Muscle of leg (tissue), 11 donors: Measurements from ENCODE around the gene LTBP2. TPM values are rescaled to one million over a fixed set of nuclear protein-coding genes. Genes with fewer than 3 reads are reported as not detected.

ENCODE experiments used
- DNase-seq: peaks from one replicate; pipeline ENCODE4 v3.0.0; 2013
- H3K27ac ChIP-seq: one replicate; pipeline ENCODE4 v1.5.1; 2013; ENCODE audit warnings: mild to moderate bottlenecking, low read length, control low read depth
- H3K27me3 ChIP-seq: one replicate; pipeline ENCODE4 v1.6.1; 2013; ENCODE audit warnings: low read length; ENCODE audit not compliant: control insufficient read depth, insufficient read depth
- H3K36me3 ChIP-seq: one replicate; pipeline ENCODE4 v1.6.1; 2013; ENCODE audit warnings: low read length; ENCODE audit not compliant: control insufficient read depth, insufficient read depth
- H3K4me1 ChIP-seq: one replicate; pipeline ENCODE4 v1.6.1; 2013; ENCODE audit warnings: low read length; ENCODE audit not compliant: control insufficient read depth, insufficient read depth
- H3K4me3 ChIP-seq: one replicate; pipeline ENCODE4 v1.5.1; 2013; ENCODE audit warnings: low read length, control low read depth
- H3K9me3 ChIP-seq: replicated peaks from 2 replicates; pipeline ENCODE4 v1.6.1; 2013; ENCODE audit warnings: low read depth, low read length; ENCODE audit not compliant: control insufficient read depth
- WGBS: methylation state at CpG from one replicate; pipeline ENCODE4 v1.1.5; 2013; ENCODE audit warnings: missing lambda C conversion rate; ENCODE audit not compliant: insufficient coverage; 5-methylcytosine and 5-hydroxymethylcytosine counted together
- polyA plus RNA-seq, 8 donors: library from polyadenylated mRNA; unstranded; fragments of 120-200 nt; gene quantifications; one replicate each; pipeline versions ENCODE4 v1.2.1 to v1.2.3, GENCODE V29; 2013; ENCODE audit warnings: inconsistent platforms in 1 of 8, low replicate concordance in 1 of 8; ENCODE audit not compliant: insufficient read length in 8 of 8, insufficient read depth in 1 of 8
- total RNA-seq: library from RNA; stranded (reverse); fragments of 120-200 nt; gene quantifications from one replicate; pipeline ENCODE4 v1.2.4, GENCODE V29; 2013

Gene LTBP2
- total and polyA plus RNA-seq, 9 donors, result 4.9 to 19.2 (median 10.4) TPM

GRCh38 chr14:74554742-74555362, 57.2 kb downstream of the LTBP2 start:
- no peak overlapping the region for H3K27ac ChIP-seq
- H3K4me1 ChIP-seq, result peaks cover 34% of the 10 kb centered on the region
- WGBS, result 77% methylated on average over 8 of the region's 8 CpGs
- no peak for DNase-seq
- no peaks in the 10 kb centered on the region for H3K27me3 ChIP-seq
- no peaks in the 10 kb centered on the region for H3K9me3 ChIP-seq
- H3K4me3 ChIP-seq, result no peak overlapping the region
- H3K36me3 ChIP-seq, result no peaks in the 10 kb centered on the region

DNA sequence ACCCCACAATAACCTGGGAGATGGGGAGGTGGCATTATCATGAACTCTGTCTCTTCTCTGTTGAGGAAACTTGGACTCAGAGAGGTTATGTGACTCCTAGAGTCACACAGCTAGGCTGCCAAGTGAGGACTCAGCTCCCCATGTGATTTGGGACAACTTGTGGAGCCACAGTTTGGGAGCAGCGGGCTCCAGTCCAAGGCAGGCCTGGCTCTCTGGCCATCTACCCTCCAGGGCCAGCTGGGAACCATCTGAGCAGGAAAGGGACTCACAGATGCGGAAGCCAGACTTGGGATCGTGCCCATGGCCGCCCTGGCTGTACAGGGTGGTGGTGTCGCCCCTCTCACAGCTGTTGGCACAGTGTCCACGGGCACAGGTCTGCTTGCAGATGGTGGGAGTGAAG, 59.4 kb downstream of the LTBP2 start:
- WGBS, result 71% methylated on average over 6 of the region's 6 CpGs
- no peaks in the 10 kb centered on the region for H3K36me3 ChIP-seq
- H3K27ac ChIP-seq, result peak overlapping the region; percentile 77
- H3K4me3 ChIP-seq, result no peak overlapping the region
- no peaks in the 10 kb centered on the region for H3K9me3 ChIP-seq
- DNase-seq, result peak; percentile 87
- peaks cover 40% of the 10 kb centered on the region for H3K4me1 ChIP-seq
- H3K27me3 ChIP-seq, result no peaks in the 10 kb centered on the region

GRCh38 chr14:74551431-74552371, 60.3 kb downstream of the LTBP2 start:
- H3K27ac ChIP-seq, result peak overlapping the region; percentile 77
- WGBS, result 38% methylated on average over 16 of the region's 21 CpGs
- DNase-seq, result peak; percentile 85
- peaks cover 8% of the 10 kb centered on the region for H3K27me3 ChIP-seq
- H3K9me3 ChIP-seq, result no peaks in the 10 kb centered on the region
- peaks cover 48% of the 10 kb centered on the region for H3K4me1 ChIP-seq
- H3K36me3 ChIP-seq, result no peaks in the 10 kb centered on the region
- no peak overlapping the region for H3K4me3 ChIP-seq

- H3K9me3 ChIP-seq, result no peaks in the 10 kb centered on the region
- 88% methylated on average over 5 of the region's 11 CpGs for WGBS
- peaks cover 55% of the 10 kb centered on the region for H3K4me1 ChIP-seq
Observed at GRCh38 chr14:74551001-74551400, 61.0 kb downstream of the LTBP2 start.

DNA sequence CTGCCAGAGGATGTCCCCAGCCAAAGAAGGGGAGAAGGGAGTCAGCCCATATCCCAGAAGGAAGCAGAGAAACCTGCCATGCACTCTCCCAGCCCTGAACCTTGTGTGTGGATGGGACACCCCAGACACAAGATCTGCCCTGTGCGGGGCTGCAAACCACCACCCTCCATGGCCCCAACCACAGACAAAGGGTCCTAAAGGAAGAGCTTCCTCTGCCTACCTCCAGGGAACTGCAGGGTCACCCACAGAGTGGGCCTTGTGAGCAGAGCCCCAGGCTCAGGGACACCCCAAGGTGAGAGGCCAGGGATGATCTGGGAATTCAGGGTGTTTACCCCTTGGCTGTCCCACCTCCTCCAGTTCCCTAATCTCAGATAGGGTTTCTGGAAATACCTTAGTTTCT, 62.0 kb downstream of the LTBP2 start:
- Histone ChIP-seq H3K4me1 (peaks cover 65% of the 10 kb centered on the region), H3K4me3 (no peak overlapping the region), H3K36me3 (no peaks in the 10 kb centered on the region), H3K9me3 (no peaks in the 10 kb centered on the region), H3K27ac (no peak overlapping the region), H3K27me3 (peaks cover 12% of the 10 kb centered on the region)
- WGBS, result no CpG with 5 or more reads among the region's 1 CpG
- no peak for DNase-seq

More at GRCh38 chr14:74551001-74551400, 61.0 kb downstream of the LTBP2 start:
- Histone ChIP-seq H3K36me3 (no peaks in the 10 kb centered on the region), H3K27me3 (peaks cover 9% of the 10 kb centered on the region), H3K4me3 (no peak overlapping the region), H3K27ac (no peak overlapping the region)
- DNase-seq, result no peak

- no peak overlapping the region for H3K4me3 ChIP-seq
- H3K4me1 ChIP-seq, result peaks cover 68% of the 10 kb centered on the region
- H3K27ac ChIP-seq, result no peak overlapping the region
- DNase-seq, result no peak
- 67% methylated on average over 1 of the region's 1 CpG for WGBS
- peaks cover 12% of the 10 kb centered on the region for H3K27me3 ChIP-seq
- H3K36me3 ChIP-seq, result no peaks in the 10 kb centered on the region
- H3K9me3 ChIP-seq, result no peaks in the 10 kb centered on the region
Observed at GRCh38 chr14:74549588-74549987, 62.4 kb downstream of the LTBP2 start.

DNA sequence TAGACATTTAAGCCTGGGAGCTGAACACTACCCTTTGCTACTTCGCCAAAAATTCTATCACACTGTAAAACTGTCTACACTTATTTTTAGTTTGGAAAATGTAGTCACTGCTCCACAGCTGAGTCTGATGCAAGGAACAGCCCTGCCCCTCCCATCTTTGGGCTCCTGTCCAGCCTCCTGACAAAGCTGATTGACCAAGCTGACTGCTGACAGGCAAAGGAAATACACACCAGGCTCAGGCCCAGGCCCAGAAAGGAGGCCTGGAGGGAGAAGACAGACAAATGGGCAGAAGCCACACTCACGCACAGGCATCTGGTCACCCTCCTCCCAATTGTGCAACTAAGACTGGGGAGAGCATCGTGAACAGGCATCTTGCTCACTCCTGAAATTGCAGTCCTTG, 63.2 kb downstream of the LTBP2 start:
- no CpG with 5 or more reads among the region's 3 CpGs for WGBS
- Histone ChIP-seq H3K36me3 (no peaks in the 10 kb centered on the region), H3K27me3 (peaks cover 12% of the 10 kb centered on the region), H3K9me3 (no peaks in the 10 kb centered on the region), H3K4me1 (peaks cover 75% of the 10 kb centered on the region), H3K27ac (no peak overlapping the region), H3K4me3 (no peak overlapping the region)
- DNase-seq, result peak; percentile 85

DNA sequence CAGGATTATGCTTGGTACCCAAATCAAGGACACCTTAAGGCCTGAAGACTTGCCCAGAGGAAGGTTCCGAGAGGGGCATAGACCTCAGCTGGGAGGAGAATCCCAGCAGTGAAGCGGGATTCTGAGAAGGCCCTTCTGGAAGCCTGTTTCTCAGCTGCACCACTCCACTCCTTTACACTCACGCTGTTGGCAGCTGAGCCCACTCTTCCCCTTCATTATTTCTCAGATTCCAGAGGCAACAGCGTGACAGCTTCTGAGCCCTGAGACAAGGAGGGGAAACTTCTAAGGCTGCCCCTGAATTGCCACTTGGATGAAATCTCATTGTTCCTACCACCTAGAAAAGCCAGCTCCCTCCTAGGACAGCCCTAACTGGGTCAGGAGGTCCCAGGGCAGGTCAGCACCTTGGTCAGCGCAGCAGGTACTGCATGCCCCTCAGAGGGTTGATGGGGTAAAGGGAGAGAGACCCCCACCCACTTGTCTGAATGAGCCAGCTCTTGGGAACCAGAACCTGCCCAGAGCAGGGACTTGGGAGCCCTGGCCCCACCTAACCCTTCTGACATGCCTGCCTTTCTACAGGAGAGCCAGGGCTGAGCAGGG, 64.6 kb downstream of the LTBP2 start:
- Histone ChIP-seq H3K9me3 (no peaks in the 10 kb centered on the region), H3K4me1 (peaks cover 67% of the 10 kb centered on the region), H3K27ac (no peak overlapping the region), H3K4me3 (no peak overlapping the region), H3K27me3 (peaks cover 12% of the 10 kb centered on the region), H3K36me3 (no peaks in the 10 kb centered on the region)
- 86% methylated on average over 3 of the region's 5 CpGs for WGBS
- DNase-seq, result no peak

- H3K4me1 ChIP-seq, result peaks cover 60% of the 10 kb centered on the region
- H3K27me3 ChIP-seq, result peaks cover 16% of the 10 kb centered on the region
- no peak overlapping the region for H3K4me3 ChIP-seq
- no peak overlapping the region for H3K27ac ChIP-seq
- H3K36me3 ChIP-seq, result no peaks in the 10 kb centered on the region
- WGBS, result 70% methylated on average over 7 of the region's 11 CpGs
- H3K9me3 ChIP-seq, result no peaks in the 10 kb centered on the region
- DNase-seq, result no peak
Observed at GRCh38 chr14:74546416-74546815, 65.6 kb downstream of the LTBP2 start.

DNA sequence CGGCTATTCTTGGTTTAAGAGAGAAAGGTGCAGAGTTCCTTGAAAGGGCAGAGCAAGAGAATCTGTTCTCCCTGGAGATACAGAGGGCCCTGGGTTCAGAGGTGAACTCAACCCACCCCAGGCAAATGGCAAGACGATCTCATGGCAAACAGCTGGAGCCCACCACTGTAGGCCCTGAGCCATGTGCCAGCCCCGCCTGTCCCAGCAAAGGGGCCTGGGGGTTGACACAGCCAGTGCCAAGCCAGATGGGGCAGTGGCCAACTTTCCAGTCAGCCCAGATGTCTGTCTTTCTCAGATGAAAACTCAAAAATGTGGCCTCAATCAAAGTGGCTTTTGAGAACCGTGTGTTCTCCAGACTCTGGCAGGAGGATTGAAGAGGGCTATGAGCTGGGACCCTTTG, 66.7 kb downstream of the LTBP2 start:
- Histone ChIP-seq H3K27ac (no peak overlapping the region), H3K27me3 (peaks cover 16% of the 10 kb centered on the region), H3K4me1 (peaks cover 49% of the 10 kb centered on the region), H3K36me3 (no peaks in the 10 kb centered on the region), H3K4me3 (no peak overlapping the region), H3K9me3 (no peaks in the 10 kb centered on the region)
- 61% methylated on average over 4 of the region's 4 CpGs for WGBS
- DNase-seq, result no peak
